ENCODE data around the gene TSPAN6.

DNA sequence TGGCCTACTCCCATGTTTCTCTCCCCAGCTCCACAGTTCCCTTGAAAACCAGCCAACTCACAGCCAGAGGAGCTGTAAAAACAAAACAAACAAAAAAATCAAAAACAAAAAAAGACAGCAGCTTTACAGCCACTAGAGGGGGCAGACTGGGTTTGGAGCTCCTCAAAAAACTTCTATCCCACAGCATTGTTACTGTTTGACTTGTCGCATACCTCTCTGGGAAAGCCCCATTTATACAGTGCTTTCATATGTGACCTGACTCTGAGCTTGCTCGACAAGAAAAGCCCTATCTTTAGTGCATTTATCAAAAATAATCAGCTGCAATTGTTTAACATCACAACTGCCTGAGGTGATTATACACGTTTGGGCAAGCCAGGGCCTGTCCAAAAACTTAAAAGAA is 21.6 kb downstream of the TSPAN6 start:
- TF ChIP-seq, protein P1, sequence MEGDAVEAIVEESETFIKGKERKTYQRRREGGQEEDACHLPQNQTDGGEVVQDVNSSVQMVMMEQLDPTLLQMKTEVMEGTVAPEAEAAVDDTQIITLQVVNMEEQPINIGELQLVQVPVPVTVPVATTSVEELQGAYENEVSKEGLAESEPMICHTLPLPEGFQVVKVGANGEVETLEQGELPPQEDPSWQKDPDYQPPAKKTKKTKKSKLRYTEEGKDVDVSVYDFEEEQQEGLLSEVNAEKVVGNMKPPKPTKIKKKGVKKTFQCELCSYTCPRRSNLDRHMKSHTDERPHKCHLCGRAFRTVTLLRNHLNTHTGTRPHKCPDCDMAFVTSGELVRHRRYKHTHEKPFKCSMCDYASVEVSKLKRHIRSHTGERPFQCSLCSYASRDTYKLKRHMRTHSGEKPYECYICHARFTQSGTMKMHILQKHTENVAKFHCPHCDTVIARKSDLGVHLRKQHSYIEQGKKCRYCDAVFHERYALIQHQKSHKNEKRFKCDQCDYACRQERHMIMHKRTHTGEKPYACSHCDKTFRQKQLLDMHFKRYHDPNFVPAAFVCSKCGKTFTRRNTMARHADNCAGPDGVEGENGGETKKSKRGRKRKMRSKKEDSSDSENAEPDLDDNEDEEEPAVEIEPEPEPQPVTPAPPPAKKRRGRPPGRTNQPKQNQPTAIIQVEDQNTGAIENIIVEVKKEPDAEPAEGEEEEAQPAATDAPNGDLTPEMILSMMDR (IDR thresholded peaks at IDR 0.05): peak; percentile 48
- TF ChIP-seq ZFX (IDR thresholded peaks at IDR 0.05; ENCODE audit: borderline replicate concordance): no peak
